A673 (cell line): ENCODE results near the gene SLC7A5. TPM values are rescaled to one million over a fixed set of nuclear protein-coding genes. Genes with fewer than 3 reads are reported as not detected.
A peak's percentile ranks its signal among the peaks of the same experiment; 100 is the strongest.

Experiments
- BruUV-seq: library from RNA; stranded (reverse); fragments of 400-500 nt; replicated peaks from 2 replicates; lab custom pipeline; 2021; lab: Mats Ljungman, UMichigan
- CTCF ChIA-PET: fragments of 300-600 bp; sonication (Branson Sonifier 250); formaldehyde crosslinking; loops from one replicate; lab custom pipeline; 2022; ENCODE audit warnings: antibody characterized with exemption; lab: Charles Lee
- POLR2A ChIA-PET: fragments of 300-600 bp; sonication (Branson Sonifier 250); formaldehyde crosslinking; loops from one replicate; lab custom pipeline; 2022; ENCODE audit warnings: antibody characterized with exemption; ENCODE audit not compliant: low non-redundant PET; lab: Charles Lee
- DNase-seq: peaks from one replicate; pipeline ENCODE4 v3.0.0-alpha.2; 2015; ENCODE audit warnings: low spot score
- H3K27ac ChIP-seq: fragments of 200-600 bp; sonication (generic); 2 replicates; pipeline ENCODE4 v1.5.1; 2016; ENCODE audit warnings: mixed run types, low read depth, mild to moderate bottlenecking, mixed read lengths, antibody characterized with exemption, low read length; ENCODE audit not compliant: poor library complexity, severe bottlenecking
- H3K27me3 ChIP-seq: fragments of 200-600 bp; sonication (generic); replicated peaks from 2 replicates; pipeline ENCODE4 v1.6.1; 2017; ENCODE audit warnings: mixed run types, low read depth, mild to moderate bottlenecking, mixed read lengths, antibody characterized with exemption, low read length; ENCODE audit not compliant: insufficient read depth, poor library complexity
- H3K36me3 ChIP-seq: fragments of 200-600 bp; sonication (generic); 2 replicates; pipeline ENCODE4 v1.6.1; 2016; ENCODE audit warnings: mixed run types, mild to moderate bottlenecking, mixed read lengths, antibody characterized with exemption, low read length; ENCODE audit not compliant: insufficient read depth, poor library complexity, severe bottlenecking
- H3K4me1 ChIP-seq: fragments of 200-600 bp; sonication (generic); 2 replicates; pipeline ENCODE4 v1.6.1; 2017; ENCODE audit warnings: mixed run types, mild to moderate bottlenecking, mixed read lengths, antibody characterized with exemption, low read length; ENCODE audit not compliant: insufficient read depth, poor library complexity, severe bottlenecking
- H3K4me3 ChIP-seq: fragments of 200-600 bp; sonication (generic); 2 replicates; pipeline ENCODE4 v1.5.1; 2016; ENCODE audit warnings: low read depth, mixed run types, mild to moderate bottlenecking, mixed read lengths, low read length; ENCODE audit not compliant: poor library complexity, severe bottlenecking
- H3K9me3 ChIP-seq: fragments of 200-600 bp; sonication (generic); 2 replicates; pipeline ENCODE4 v1.6.1; 2016; ENCODE audit warnings: mixed run types, low read depth, mild to moderate bottlenecking, mixed read lengths, antibody characterized with exemption, low read length; ENCODE audit not compliant: poor library complexity, severe bottlenecking
- EZH2 ChIP-seq: fragments of 200-600 bp; sonication (generic); IDR thresholded peaks from 2 replicates; pipeline ENCODE4 v1.6.1; 2017; ENCODE audit warnings: borderline replicate concordance, low read depth, mild to moderate bottlenecking, mixed read lengths, antibody characterized with exemption, low read length; ENCODE audit not compliant: poor library complexity, severe bottlenecking
- intact Hi-C: fragments of 100-400 bp; cut with micrococcal nuclease; formaldehyde crosslinking; loops from one replicate; pipeline ENCODE4 v1.10.0; 2022; ENCODE audit not compliant: unreplicated experiment
- total RNA-seq: library from RNA; stranded (reverse); gene quantifications from 2 replicates; pipeline ENCODE4 v1.2.3, GENCODE V29; 2021
- TF ChIP-seq, protein P1 (sequence below): fragments of 300-800, 200-600 bp; sonication (generic); conservative IDR thresholded peaks from 2 replicates; pipeline ENCODE4 v1.5.1; 2017; ENCODE audit warnings: low read depth, mild to moderate bottlenecking, antibody characterized with exemption, low read length, moderate library complexity, mixed read lengths

The SLC7A5 gene
- total RNA-seq, 1 experiment from 2014 or later: 371 TPM

- Histone ChIP-seq H3K4me1 (peaks cover 40% of the 10 kb centered on the region), H3K4me3 (no peak overlapping the region), H3K9me3 (no peaks in the 10 kb centered on the region), H3K27ac (no peak overlapping the region), H3K27me3 (no peaks in the 10 kb centered on the region), H3K36me3 (no peaks in the 10 kb centered on the region)
- CTCF ChIA-PET: no interaction called here
- TF ChIP-seq EZH2: no peak
- TF ChIP-seq, protein P1, sequence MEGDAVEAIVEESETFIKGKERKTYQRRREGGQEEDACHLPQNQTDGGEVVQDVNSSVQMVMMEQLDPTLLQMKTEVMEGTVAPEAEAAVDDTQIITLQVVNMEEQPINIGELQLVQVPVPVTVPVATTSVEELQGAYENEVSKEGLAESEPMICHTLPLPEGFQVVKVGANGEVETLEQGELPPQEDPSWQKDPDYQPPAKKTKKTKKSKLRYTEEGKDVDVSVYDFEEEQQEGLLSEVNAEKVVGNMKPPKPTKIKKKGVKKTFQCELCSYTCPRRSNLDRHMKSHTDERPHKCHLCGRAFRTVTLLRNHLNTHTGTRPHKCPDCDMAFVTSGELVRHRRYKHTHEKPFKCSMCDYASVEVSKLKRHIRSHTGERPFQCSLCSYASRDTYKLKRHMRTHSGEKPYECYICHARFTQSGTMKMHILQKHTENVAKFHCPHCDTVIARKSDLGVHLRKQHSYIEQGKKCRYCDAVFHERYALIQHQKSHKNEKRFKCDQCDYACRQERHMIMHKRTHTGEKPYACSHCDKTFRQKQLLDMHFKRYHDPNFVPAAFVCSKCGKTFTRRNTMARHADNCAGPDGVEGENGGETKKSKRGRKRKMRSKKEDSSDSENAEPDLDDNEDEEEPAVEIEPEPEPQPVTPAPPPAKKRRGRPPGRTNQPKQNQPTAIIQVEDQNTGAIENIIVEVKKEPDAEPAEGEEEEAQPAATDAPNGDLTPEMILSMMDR: no peak
- POLR2A ChIA-PET: no interaction called here
- no peak for DNase-seq
- no TSS peak for BruUV-seq
- intact Hi-C loops: no loop called here
Observed at GRCh38 chr16:87824016-87824990, 45.0 kb downstream of the SLC7A5 start.

DNA sequence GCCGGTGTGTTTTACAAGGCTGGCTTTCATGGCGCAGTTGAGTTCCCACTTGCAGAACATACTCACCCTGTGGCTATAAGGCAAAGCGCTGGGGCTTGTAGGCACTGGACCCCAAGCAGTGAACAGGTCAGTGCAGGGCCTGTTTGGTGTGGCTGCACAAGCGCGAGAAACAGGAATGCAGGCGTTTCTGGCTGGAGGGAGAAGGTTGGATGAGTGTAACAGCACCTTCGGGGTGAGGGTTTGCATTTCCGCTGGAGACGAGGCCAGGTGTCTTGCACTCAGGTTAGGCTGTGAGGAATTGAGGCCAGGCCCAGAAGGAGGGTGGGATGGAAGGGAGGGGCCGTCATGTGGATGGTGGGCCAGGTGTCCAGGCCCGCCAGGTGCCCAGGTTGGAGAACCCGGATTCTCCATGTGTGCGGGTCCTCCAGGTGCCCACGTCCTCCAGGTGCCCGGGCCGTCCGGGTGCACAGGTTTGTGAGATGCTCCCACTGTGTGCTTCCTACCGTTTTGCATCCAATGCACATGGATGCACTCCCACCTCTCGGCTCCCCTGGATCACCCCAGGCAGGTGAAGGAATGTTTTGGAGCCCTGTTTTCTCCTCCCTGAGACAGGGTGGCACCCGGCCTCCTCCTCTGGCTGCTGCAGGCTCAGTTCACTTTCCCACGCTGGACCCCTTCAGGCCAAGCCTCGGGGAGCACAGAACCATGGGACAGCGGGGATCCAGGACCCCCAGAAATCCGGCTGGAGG lies 46.0 kb downstream of the SLC7A5 start:
- H3K27ac ChIP-seq: peak overlapping the region; percentile 56
- DNase-seq: no peak
- no peaks in the 10 kb centered on the region for H3K9me3 ChIP-seq
- peaks cover 31% of the 10 kb centered on the region for H3K4me1 ChIP-seq
- ChIA-PET CTCF (no interaction called here), POLR2A (no interaction called here)
- H3K4me3 ChIP-seq: no peak overlapping the region
- intact Hi-C loops: no loop called here
- H3K27me3 ChIP-seq: no peaks in the 10 kb centered on the region
- no TSS peak for BruUV-seq
- H3K36me3 ChIP-seq: no peaks in the 10 kb centered on the region
- TF ChIP-seq EZH2: no peak
- TF ChIP-seq, protein P1: no peak

DNA sequence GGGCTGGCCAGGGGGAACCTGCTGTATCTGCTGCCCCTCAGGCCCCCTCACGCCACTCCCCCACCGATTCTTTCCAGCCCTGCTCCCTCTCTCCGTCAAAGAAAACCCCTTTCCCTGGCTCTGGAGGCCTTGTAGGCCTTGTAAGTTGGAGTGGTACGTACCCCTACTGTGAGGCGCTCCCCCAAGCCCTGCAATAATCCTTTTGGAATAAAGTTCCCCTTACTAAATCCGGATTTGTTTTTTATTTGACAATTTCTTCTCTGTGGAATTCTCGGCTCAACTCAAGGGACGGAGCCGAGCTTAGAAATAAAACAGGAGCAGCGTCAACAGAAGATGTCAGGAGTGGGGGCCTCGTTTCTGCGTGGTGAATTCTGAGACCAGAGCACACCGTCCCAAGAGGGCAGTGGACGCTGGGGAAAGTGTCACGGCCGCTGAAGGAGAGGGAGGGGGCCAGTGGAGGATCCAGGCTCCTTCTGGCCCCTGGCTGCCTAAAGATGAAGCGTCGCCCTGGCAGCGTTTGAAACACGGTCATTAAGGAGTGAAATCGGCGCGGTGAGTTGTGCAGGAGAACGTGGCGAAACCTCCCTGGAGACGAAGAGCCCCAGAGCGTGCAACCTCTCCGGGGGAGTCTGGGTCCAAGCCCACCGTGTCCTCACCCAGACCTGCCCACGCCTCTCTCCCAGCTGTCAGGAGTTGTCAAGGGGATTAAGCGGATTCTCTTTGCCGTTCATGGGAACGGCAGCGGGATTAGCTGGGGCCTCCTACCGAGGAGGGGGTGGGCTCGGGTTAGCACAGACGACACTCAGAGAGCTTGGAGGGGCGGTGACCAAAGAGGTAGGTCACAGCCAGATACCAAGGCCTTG lies 47.0 kb downstream of the SLC7A5 start:
- ChIA-PET CTCF (interaction anchor here (0.6 kb wide), 2 partner anchors 53 to 542 kb away, joined by 6 read pairs; no protein-coding TSS in a partner anchor), POLR2A (no interaction called here)
- Histone ChIP-seq H3K4me1 (peaks cover 25% of the 10 kb centered on the region), H3K36me3 (no peaks in the 10 kb centered on the region), H3K9me3 (no peaks in the 10 kb centered on the region), H3K27ac (peak overlapping the region; percentile 60), H3K27me3 (no peaks in the 10 kb centered on the region), H3K4me3 (no peak overlapping the region)
- TF ChIP-seq, protein P1: no peak
- no peak for TF ChIP-seq EZH2
- DNase-seq: peak; percentile 74
- BruUV-seq: no TSS peak
- intact Hi-C loops: no loop called here
